ENCODE data around the gene XK. TPM values are rescaled to one million over a fixed set of nuclear protein-coding genes. Genes with fewer than 3 reads are reported as not detected.
A peak's percentile ranks its signal among the peaks of the same experiment; 100 is the strongest.
"Not testable (repeated sequence)": the region's sequence is repeated elsewhere in the genome, so short reads cannot be mapped to it uniquely, and the experiment has no call there.

Gene XK
- polyA plus RNA-seq, 4 donors, result 8.7 to 11.0 (median 9.4) TPM

DNA sequence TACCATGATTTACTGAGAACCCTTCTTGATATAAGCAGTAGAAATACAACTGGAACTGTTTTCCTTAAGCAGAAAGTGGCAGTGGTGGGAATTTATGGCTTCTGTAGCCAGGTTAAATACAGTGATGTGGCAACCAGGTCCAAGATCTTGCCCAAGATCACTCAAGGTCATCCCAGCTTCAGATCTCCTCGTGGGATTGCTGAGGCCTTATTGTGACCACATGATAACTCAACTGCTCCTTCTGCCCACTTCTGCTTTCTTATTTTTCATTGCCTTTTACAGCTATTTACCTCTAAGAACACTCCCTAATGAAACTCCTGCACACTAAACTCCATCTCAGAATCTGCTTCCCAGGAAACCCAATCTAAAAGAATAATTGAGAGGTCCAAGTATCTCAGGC, 81.8 kb downstream of the XK start:
- Histone ChIP-seq H3K9me3 (ENCODE audit: control insufficient read depth in 2 of 2, insufficient read depth in 1 of 2, low read depth in 1 of 2, low read length in 1 of 2) (no peaks in the 10 kb centered on the region), H3K36me3 (ENCODE audit: control insufficient read depth in 3 of 3, insufficient read depth in 2 of 3, low read depth in 1 of 3, low read length in 3 of 3) (no peaks in the 10 kb centered on the region), H3K27me3 (ENCODE audit: control insufficient read depth in 3 of 3, insufficient read depth in 3 of 3, low read length in 3 of 3) (no peaks in the 10 kb centered on the region), H3K27ac (ENCODE audit: low read depth in 1 of 3, low read length in 2 of 3) (no peak overlapping the region), H3K4me1 (ENCODE audit: control insufficient read depth in 3 of 3, insufficient read depth in 2 of 3, low read depth in 1 of 3, low read length in 2 of 3) (no peaks in the 10 kb centered on the region), H3K4me3 (ENCODE audit: low read depth in 1 of 3, low read length in 3 of 3) (no peak overlapping the region)
- no peak for DNase-seq
- FAIRE-seq, result no peak
- WGBS, 3 donors, result 54 to 77% (median 56%) methylated on average over 1 of the region's 1 CpG

DNA sequence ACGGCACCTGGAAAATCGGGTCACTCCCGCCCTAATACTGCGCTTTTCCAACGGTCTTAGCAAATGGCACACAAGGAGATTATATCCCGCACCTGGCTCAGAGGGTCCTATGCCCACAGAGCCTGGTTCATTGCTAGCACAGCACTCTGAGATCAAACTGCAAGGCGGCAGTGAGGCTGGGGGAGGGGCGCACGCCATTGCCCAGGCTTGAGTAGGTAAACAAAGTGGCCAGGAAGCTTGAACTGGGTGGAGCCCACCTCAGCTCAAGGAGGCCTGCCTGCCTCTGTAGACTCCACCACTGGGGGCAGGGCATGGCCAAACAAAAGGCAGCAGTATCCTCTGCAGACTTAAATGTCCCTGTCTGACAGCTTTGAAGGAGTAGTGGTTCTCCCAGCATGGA, 83.3 kb downstream of the XK start:
- H3K27ac ChIP-seq (ENCODE audit: low read depth in 1 of 3, low read length in 2 of 3); H3K4me1 ChIP-seq (ENCODE audit: control insufficient read depth in 3 of 3, insufficient read depth in 2 of 3, low read depth in 1 of 3, low read length in 2 of 3); H3K27me3 ChIP-seq (ENCODE audit: control insufficient read depth in 3 of 3, insufficient read depth in 3 of 3, low read length in 3 of 3); FAIRE-seq; H3K9me3 ChIP-seq (ENCODE audit: control insufficient read depth in 2 of 2, insufficient read depth in 1 of 2, low read depth in 1 of 2, low read length in 1 of 2); H3K4me3 ChIP-seq (ENCODE audit: low read depth in 1 of 3, low read length in 3 of 3); DNase-seq; H3K36me3 ChIP-seq (ENCODE audit: control insufficient read depth in 3 of 3, insufficient read depth in 2 of 3, low read depth in 1 of 3, low read length in 3 of 3): not testable (repeated sequence)
- 92 to 96% (median 93%) methylated on average over 9 of the region's 9 CpGs for WGBS, 3 donors

- DNase-seq (no peak), FAIRE-seq (no peak)
- Histone ChIP-seq H3K27ac (ENCODE audit: low read depth in 1 of 3, low read length in 2 of 3) (peak overlapping the region in 2 of 3 donors; percentile 8 to 24), H3K9me3 (ENCODE audit: control insufficient read depth in 2 of 2, insufficient read depth in 1 of 2, low read depth in 1 of 2, low read length in 1 of 2) (no peaks in the 10 kb centered on the region), H3K36me3 (ENCODE audit: control insufficient read depth in 3 of 3, insufficient read depth in 2 of 3, low read depth in 1 of 3, low read length in 3 of 3) (no peaks in the 10 kb centered on the region), H3K27me3 (ENCODE audit: control insufficient read depth in 3 of 3, insufficient read depth in 3 of 3, low read length in 3 of 3) (no peaks in the 10 kb centered on the region), H3K4me3 (ENCODE audit: low read depth in 1 of 3, low read length in 3 of 3) (no peak overlapping the region), H3K4me1 (ENCODE audit: control insufficient read depth in 3 of 3, insufficient read depth in 2 of 3, low read depth in 1 of 3, low read length in 2 of 3) (no peaks in the 10 kb centered on the region)
Observed at GRCh38 chrX:37776283-37776986, 90.8 kb downstream of the XK start.

DNA sequence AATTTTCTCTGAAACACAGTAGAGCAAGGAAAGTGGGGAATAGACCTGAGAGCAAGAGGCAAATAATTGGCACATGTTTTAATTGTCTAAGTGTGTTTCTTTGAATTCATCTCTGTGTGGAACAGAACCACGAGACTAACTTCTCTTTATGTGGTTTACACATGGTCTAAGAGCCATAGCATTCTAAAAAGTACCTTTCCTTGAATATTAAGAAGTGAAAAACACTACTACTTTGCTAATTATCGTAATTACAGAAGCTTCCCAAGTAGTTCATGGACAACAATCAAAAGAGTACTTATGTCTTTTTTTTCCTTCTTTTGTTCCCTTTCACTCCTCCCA, 91.4 kb downstream of the XK start:
- H3K27ac ChIP-seq (ENCODE audit: low read depth in 1 of 3, low read length in 2 of 3), result peak overlapping the region in 1 of 3 donors; percentile 24
- no peaks in the 10 kb centered on the region for H3K36me3 ChIP-seq (ENCODE audit: control insufficient read depth in 3 of 3, insufficient read depth in 2 of 3, low read depth in 1 of 3, low read length in 3 of 3)
- no peak for FAIRE-seq
- no peak overlapping the region for H3K4me3 ChIP-seq (ENCODE audit: low read depth in 1 of 3, low read length in 3 of 3)
- H3K27me3 ChIP-seq (ENCODE audit: control insufficient read depth in 3 of 3, insufficient read depth in 3 of 3, low read length in 3 of 3), result no peaks in the 10 kb centered on the region
- H3K9me3 ChIP-seq (ENCODE audit: control insufficient read depth in 2 of 2, insufficient read depth in 1 of 2, low read depth in 1 of 2, low read length in 1 of 2), result no peaks in the 10 kb centered on the region
- DNase-seq, result no peak
- H3K4me1 ChIP-seq (ENCODE audit: control insufficient read depth in 3 of 3, insufficient read depth in 2 of 3, low read depth in 1 of 3, low read length in 2 of 3), result no peaks in the 10 kb centered on the region
- WGBS, 3 donors, result 48 to 78% (median 67%) methylated on average over 2 of the region's 2 CpGs

DNA sequence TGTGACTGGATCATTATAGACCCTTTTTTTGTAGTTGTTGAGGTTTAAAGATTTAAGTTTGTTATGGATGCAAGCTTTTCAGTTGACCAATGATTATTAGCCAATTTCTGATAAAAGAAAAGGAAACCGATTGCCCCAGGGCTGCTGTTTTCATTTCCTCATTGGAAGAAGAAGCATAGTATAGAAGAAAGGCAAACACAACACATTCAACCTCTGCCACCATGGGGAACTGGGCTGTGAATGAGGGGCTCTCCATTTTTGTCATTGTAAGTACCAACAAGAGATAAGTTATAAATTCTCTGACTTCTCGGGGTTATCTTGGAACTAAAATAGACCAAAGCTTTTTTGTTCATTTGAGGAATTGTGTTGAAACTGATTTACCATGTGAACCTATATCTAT, 94.3 kb downstream of the XK start, which contains the start of gene CYBB:
TSS of gene CYBB (plus strand) at position 203 of the 400 bp plus-strand sequence. CDS start at position 222, 19 bp downstream.
- no peak within 1 kb of the TSS for H3K27ac ChIP-seq (ENCODE audit: low read depth in 1 of 3, low read length in 2 of 3)
- DNase-seq (no peak), FAIRE-seq (no peak)
- no peaks in the 10 kb centered on the region for H3K27me3 ChIP-seq (ENCODE audit: control insufficient read depth in 3 of 3, insufficient read depth in 3 of 3, low read length in 3 of 3)
- 64 to 81% (median 69%) methylated on average over 2 of the region's 2 CpGs for WGBS, 3 donors
- H3K4me3 ChIP-seq (ENCODE audit: low read depth in 1 of 3, low read length in 3 of 3), result no peak within 1 kb of the TSS
- H3K36me3 ChIP-seq (ENCODE audit: control insufficient read depth in 3 of 3, insufficient read depth in 2 of 3, low read depth in 1 of 3, low read length in 3 of 3), result no peaks in the 10 kb centered on the region
- no peaks in the 10 kb centered on the region for H3K9me3 ChIP-seq (ENCODE audit: control insufficient read depth in 2 of 2, insufficient read depth in 1 of 2, low read depth in 1 of 2, low read length in 1 of 2)
- no peaks in the 10 kb centered on the region for H3K4me1 ChIP-seq (ENCODE audit: control insufficient read depth in 3 of 3, insufficient read depth in 2 of 3, low read depth in 1 of 3, low read length in 2 of 3)

- DNase-seq, result no peak
- Histone ChIP-seq H3K4me1 (ENCODE audit: control insufficient read depth in 3 of 3, insufficient read depth in 2 of 3, low read depth in 1 of 3, low read length in 2 of 3) (no peaks in the 10 kb centered on the region), H3K4me3 (ENCODE audit: low read depth in 1 of 3, low read length in 3 of 3) (peak overlapping the region in 1 of 3 donors; percentile 7), H3K27ac (ENCODE audit: low read depth in 1 of 3, low read length in 2 of 3) (no peak overlapping the region), H3K36me3 (ENCODE audit: control insufficient read depth in 3 of 3, insufficient read depth in 2 of 3, low read depth in 1 of 3, low read length in 3 of 3) (no peaks in the 10 kb centered on the region), H3K9me3 (ENCODE audit: control insufficient read depth in 2 of 2, insufficient read depth in 1 of 2, low read depth in 1 of 2, low read length in 1 of 2) (no peaks in the 10 kb centered on the region), H3K27me3 (ENCODE audit: control insufficient read depth in 3 of 3, insufficient read depth in 3 of 3, low read length in 3 of 3) (no peaks in the 10 kb centered on the region)
- 81 to 94% (median 84%) methylated on average over 4 of the region's 4 CpGs for WGBS, 3 donors
- no peak for FAIRE-seq
Observed at GRCh38 chrX:37781081-37781480, 95.5 kb downstream of the XK start.

Other genes with a start within 250 kb of the XK start
- under 1 TPM; 0.13 to 0.31 (median 0.25) TPM for gene LANCL3, start 114.1 kb upstream of the XK start, polyA plus RNA-seq
- 10 to 100 TPM in 2 of 4 donors, 1 to 10 TPM in 2; 2.2 to 14.2 (median 7.4) TPM for gene CYBB, start 94.3 kb downstream of the XK start, polyA plus RNA-seq
- gene DYNLT3, start 161.8 kb downstream of the XK start, polyA plus RNA-seq, result 10 to 100 TPM in 3 of 4 donors, 1 to 10 TPM in 1; 9.2 to 22.5 (median 14.6) TPM